Upper lobe of left lung (tissue), 4 donors: ENCODE measurements around the gene IDH3A.

Experiments
- POLR2AphosphoS5 ChIP-seq, 2 donors: sonication (generic); formaldehyde crosslinking; IDR thresholded peaks; one replicate each; pipeline ENCODE4 v1.5.1; 2017; ENCODE audit warnings: antibody characterized with exemption in 2 of 2
- TF ChIP-seq, protein P1 (sequence below), 6 experiments: fragments of 450-650 bp in 4 of 6; fragments of 200-600 bp in 2 of 6; sonication (generic) in 2 of 6; IDR thresholded peaks; one replicate each; pipeline ENCODE4 v1.5.1; 2016 to 2019; ENCODE audit warnings: antibody characterized with exemption in 6 of 6

DNA sequence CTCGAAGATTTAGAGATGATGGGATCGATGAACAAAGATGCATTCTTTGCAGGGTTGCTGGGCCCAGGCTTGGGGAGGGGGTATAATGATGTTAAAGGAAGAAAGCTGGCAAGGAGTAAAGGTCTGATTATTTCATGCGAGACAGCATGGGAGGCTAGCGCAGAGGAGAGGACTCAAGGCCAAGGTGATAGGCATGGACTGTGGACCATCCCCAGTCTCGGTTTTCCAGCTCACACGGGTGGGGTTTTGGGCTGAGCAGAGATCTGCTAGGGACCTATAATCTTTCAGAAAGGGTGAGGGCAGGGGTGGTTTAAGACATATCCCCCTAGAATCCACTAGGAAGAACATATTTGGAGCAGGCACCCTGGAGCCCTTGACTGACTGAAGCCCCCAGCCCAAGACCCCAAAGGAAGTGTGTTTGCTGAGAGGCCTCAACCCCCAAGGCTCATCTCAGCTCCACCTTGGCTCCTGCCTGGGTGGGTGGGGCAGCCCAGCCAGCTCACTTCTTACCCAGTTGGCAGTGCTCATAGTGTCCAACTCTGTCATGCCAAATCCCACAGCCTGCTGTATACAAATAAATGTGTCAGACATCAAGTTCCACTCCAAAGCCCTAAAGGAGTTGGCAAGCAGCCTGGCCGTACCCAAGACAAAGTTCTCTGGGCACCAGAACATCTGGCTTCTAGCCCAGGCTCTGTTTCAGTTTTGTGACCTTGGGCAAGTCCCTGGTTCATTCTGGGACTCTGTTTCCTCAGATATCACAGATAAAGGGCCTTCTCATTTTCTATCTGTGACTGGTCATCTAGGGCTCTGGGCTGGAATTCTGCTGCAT is 67.3 kb downstream of the IDH3A start:
- TF ChIP-seq POLR2AphosphoS5 (IDR thresholded peaks at IDR 0.05), result no peak
- TF ChIP-seq, protein P1, sequence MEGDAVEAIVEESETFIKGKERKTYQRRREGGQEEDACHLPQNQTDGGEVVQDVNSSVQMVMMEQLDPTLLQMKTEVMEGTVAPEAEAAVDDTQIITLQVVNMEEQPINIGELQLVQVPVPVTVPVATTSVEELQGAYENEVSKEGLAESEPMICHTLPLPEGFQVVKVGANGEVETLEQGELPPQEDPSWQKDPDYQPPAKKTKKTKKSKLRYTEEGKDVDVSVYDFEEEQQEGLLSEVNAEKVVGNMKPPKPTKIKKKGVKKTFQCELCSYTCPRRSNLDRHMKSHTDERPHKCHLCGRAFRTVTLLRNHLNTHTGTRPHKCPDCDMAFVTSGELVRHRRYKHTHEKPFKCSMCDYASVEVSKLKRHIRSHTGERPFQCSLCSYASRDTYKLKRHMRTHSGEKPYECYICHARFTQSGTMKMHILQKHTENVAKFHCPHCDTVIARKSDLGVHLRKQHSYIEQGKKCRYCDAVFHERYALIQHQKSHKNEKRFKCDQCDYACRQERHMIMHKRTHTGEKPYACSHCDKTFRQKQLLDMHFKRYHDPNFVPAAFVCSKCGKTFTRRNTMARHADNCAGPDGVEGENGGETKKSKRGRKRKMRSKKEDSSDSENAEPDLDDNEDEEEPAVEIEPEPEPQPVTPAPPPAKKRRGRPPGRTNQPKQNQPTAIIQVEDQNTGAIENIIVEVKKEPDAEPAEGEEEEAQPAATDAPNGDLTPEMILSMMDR (IDR thresholded peaks at IDR 0.05), result no peak
